Peyer's patch (tissue), 4 donors: ENCODE results near the gene ARHGAP1.

Experiments used
- CTCF ChIP-seq, 6 experiments: fragments of 450-650 bp in 4 of 6; fragments of 200-600 bp in 2 of 6; sonication (generic) in 1 of 6; IDR thresholded peaks; one replicate each; pipeline ENCODE4 v1.5.1; 2017 to 2019; ENCODE audit warnings: antibody characterized with exemption in 6 of 6, mild to moderate bottlenecking in 3 of 6, moderate library complexity in 1 of 6
- POLR2A ChIP-seq, 2 donors: fragments of 450-650 bp; IDR thresholded peaks; one replicate each; pipeline ENCODE4 v1.5.1; 2017; ENCODE audit warnings: antibody characterized with exemption in 2 of 2, mild to moderate bottlenecking in 2 of 2, moderate library complexity in 2 of 2

DNA sequence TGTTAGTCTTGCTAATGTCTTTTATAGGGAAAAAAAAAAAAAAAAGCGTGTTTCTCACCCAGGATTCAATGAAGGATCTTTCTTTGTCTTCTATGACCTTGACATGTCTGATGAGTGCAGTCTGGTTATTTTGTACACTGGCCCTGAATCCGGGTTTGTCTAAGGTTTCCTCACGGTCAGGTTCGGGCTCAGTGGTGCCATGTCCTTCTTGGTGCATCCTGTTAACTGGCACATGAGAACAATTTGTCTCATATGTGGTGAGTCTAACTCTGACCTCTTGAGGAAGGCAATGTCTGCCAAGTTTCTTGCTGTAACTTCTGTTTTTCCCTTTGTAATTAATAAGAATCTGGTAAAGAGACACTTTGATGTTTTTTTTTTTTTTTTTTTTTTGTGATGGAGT is 31.1 kb upstream of the ARHGAP1 start:
- TF ChIP-seq POLR2A (IDR thresholded peaks at IDR 0.05) (no peak), CTCF (IDR thresholded peaks at IDR 0.05) (no peak)
